GM19438 (cell line): ENCODE data around the gene VEGFA.
"Not testable (repeated sequence)": the region's sequence is repeated elsewhere in the genome, so short reads cannot be mapped to it uniquely, and the experiment has no call there.

Experiments used
- ATAC-seq: cut with Tn5 transposase; IDR thresholded peaks from one replicate; pipeline ENCODE4 v1.9.1; 2021; ENCODE audit warnings: low read depth; ENCODE audit not compliant: unreplicated experiment

The VEGFA gene

GRCh38 chr6:43814111-43814510, 44.1 kb downstream of the VEGFA start:
- no peak for ATAC-seq

- no peak for ATAC-seq
Measured at GRCh38 chr6:43814865-43815264, 44.9 kb downstream of the VEGFA start.

DNA sequence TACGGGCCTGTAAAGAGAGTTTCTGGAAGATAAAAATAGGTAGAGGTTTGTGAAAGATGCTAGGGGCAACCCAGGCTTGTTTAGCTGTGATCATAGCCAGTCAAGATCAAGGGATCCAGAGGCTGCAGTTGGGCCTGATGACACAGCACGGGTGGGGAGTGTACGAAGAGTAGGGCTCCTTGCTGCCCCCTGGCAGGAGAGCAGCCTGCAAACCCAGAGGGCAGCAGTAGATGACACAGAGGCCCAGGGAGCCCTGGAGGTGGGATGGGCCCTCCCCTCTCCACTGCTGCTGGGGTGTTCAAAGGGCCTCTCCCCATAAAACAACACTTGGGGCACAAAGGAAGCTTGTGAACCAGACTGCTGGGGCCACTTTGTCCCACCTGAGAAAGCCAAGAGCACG, 47.2 kb downstream of the VEGFA start:
- ATAC-seq, result no peak

DNA sequence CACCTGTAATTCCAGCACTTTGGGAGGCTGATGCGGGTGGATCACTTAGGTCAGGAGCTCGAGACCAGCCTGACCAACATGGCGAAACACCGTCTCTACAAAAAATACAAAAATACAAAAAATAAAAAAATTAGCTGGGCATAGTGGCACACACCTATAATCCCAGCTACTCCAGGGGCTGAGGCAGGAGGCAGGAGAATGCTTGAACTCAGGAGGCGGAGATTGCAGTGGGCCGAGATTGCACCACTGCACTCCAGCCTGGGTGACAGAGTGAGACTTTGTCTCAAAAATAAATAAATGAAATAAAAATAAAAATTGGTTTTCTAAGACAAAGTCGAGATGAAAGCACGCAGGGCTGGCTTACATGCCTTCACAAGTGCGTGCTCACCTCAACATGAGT, 49.0 kb downstream of the VEGFA start:
- ATAC-seq, result not testable (repeated sequence)

- ATAC-seq, result no peak
Measured at GRCh38 chr6:43819958-43820357, 49.9 kb downstream of the VEGFA start.

DNA sequence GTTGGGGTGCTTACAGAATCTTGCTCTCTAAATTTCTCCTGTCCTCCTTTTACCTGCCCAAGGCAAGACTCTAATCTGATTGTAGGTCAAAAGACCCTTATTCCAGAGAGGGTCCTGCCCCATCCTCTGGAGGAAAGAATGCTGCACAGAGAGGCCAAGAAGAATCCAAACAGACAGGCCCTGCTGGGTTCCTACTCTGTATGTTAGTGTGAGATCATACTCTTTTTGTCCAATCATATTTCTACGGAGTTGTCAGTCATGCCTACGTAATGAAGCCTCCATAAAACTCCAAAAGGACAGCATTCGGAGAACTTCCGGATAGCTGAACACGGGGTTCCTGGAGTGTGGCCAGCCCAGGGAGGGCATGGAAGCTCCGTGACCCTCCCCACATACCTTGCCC, 50.5 kb downstream of the VEGFA start:
- no peak for ATAC-seq

DNA sequence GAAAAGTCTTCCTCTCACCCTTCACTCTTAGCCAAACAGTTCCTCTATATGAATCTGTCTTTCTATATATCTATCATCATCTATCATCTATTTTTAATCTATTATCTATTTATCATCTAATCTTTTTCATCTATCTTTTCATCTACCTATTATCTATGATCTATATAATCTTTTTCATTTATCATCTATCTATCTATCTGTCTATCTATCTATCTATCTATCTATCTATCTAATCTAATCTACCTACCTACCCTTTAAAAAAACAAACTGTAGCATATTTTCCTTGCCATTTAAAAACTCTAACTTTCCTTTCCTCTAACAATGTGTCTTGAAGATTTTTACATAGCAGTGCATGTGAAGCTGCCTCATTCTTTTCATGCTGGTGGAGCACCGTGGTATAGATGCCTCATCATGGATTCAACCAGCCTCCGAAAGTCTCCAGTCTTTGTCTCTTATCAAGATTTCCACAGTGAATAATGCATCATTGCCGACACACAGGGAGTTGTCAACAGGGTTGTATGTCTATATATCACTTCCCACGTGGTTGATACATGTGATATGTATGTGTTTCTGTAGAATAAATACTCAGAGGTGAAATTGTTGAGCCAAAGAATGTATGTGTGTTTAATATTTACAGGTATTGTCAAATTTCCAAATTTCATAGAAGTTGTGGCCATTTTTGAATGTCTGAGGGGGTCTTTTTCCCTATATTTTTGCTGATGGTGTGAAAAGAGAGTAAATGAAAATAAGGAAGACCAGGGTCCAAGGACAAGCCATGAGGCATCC, 51.3 kb downstream of the VEGFA start:
- ATAC-seq, result no peak

- no peak for ATAC-seq
Measured at GRCh38 chr6:43823390-43823789, 53.4 kb downstream of the VEGFA start.

- ATAC-seq, result no peak
Measured at GRCh38 chr6:43823879-43824702, 54.1 kb downstream of the VEGFA start.

DNA sequence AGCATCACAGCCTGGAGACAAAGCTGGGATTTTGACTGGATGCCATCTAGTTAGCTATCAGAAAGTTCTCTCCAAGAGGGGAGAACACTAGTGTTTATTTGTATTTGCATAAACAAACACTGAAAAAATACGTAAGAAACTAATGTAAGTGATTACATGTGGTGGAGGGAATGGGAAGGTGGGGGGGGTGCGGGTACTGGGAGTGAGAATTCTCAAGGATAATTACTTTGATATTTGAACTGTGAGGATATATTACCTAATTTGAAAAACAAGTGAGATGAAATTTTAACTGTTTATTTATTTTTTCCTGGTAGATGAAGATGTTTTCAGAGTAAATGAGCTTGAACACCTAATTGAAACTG, 54.7 kb downstream of the VEGFA start:
- no peak for ATAC-seq

- ATAC-seq, result no peak
Measured at GRCh38 chr6:43825187-43826115, 55.4 kb downstream of the VEGFA start.

GRCh38 chr6:43826730-43827129, 56.7 kb downstream of the VEGFA start:
- no peak for ATAC-seq

GRCh38 chr6:43827898-43828297, 57.9 kb downstream of the VEGFA start:
- no peak for ATAC-seq

DNA sequence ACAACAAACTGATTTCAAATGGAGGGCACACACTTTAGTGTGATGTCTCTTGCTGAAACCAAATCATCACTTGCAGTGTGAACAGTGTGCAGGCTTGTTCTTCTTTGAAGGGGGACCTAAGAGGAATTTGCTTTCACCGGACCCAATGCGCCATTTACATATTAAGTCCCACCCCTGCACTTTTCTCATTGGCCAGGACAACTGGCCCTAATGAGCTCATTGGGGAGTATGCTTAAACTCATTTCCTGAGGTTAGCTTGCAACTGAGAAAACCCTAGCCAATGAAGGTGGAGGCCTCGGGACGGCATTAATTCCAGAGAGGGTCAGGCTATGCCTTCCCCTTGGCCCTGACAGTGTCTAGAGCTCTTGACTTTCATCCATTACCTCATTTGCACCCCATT, 58.7 kb downstream of the VEGFA start:
- ATAC-seq, result no peak

DNA sequence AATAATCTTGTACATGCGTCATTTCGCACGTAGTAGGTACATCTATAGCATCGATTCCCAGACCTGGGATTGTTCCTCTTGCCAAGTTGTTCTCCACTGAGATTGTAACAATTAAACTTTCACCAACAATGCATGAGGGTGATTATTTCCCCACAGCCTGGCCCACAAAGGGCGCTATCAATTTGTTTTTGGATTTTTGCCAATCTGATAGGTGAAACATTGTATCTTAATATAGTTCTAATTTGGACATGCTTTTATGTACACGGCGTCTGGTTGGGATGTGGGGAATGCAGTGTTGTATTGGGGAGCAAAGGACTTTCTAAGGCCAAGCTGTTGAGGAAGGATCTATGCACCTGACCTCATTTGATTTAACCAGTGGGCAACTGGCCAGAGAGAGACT, 59.5 kb downstream of the VEGFA start:
- no peak for ATAC-seq

GRCh38 chr6:43830775-43831174, 60.8 kb downstream of the VEGFA start:
- no peak for ATAC-seq

- no peak for ATAC-seq
Measured at GRCh38 chr6:43831191-43831590, 61.2 kb downstream of the VEGFA start.

DNA sequence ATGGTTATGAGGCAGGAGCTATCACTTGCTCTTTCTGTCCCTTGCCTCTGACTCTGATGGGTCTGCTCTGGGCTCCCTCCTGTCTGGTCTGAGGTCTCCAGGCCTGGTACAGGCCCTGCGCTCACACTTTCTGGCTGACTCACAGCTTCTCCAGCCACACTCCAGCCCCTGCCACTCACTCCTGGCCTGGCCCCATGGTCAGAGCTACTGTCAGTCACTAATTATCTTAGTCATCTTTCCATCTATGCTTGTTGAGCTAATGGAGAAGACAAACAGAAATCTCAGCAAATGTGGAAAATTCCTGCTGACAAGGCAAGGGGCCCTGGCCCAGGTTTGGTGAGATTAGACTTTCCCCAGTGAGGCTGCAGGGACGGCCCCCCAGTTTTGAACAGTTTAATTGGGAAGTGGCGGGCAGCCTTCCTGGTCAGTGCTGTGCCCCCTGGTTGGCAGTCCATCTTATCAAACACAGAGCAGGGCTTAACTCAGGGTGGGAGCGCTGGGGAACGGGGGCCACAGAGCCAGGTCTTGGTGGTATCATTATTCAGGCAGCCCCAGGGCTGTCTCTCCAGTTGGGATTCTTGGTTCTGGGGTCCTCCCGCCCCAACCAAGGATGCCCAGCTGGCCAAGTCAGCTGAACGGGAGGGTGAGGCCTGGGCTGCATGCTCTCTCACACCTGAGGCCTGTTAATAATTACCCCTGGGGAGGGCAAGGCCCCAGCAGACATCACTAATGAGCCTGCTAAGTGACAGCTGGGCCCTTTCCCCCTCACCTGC, 63.4 kb downstream of the VEGFA start:
- no peak for ATAC-seq

DNA sequence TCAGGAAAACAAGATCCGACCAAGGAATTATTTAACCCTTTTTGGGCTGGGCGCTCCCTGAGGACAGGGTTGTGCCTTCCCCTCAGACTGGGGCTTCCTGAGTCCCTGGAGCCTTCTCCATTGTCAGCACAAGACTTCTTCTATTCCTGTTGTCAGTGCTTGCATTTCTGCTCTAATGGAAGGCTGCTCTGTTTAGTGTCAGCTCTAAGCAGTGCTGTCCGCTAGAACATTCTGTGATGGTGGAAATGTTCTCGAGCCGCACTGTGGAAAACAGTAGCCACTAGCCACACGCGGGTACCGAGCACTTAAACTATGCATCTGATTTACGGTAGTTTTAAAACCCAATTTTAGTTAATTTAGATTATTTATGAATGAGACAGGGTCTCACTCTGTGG, 64.0 kb downstream of the VEGFA start:
- no peak for ATAC-seq

DNA sequence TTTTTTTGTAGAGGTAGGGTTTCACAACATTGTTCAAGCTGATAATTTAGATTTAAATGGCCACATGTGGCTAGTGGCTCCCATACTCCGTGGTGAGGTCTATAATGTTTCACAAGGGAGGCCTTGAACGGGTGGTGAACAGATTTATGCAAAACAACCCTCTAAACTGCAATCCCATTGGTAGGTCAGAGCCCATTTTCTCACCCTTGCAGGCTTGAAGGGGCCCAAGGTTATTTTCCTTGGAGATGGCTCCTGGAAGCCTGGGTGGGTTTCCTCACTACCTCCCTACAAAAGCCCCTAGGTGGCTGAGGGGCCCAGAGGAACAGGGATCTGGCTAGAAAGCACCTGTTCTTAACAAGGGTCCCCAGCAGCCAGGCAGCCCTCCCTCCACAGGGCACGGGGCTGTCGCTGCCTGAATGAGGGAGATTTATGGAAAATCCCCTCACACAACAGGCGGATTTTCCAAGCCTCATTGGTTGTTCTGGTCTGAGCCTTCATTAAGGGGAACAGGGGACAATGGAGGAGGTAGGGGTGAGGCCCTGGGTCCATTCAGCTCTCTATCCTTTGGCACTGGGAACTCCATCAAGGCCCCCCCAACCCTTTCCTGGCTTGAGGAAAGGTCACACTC, 64.6 kb downstream of the VEGFA start:
- no peak for ATAC-seq
